M059J (cell line): ENCODE results near the gene SMARCB1. TPM values are rescaled to one million over a fixed set of nuclear protein-coding genes. Genes with fewer than 3 reads are reported as not detected.
A peak's percentile ranks its signal among the peaks of the same experiment; 100 is the strongest.
"Not testable (repeated sequence)": the region's sequence is repeated elsewhere in the genome, so short reads cannot be mapped to it uniquely, and the experiment has no call there.

Experiments
- DNase-seq: peaks from one replicate; pipeline ENCODE4 v3.0.0-alpha.2; 2012; ENCODE audit warnings: low read depth
- total RNA-seq: library from RNA; depleted of rRNA; stranded (reverse); fragments of >200 nt; shearing (Covaris generic); gene quantifications from 2 replicates; pipeline ENCODE4 v1.2.3, GENCODE V29; 2014

SMARCB1 gene
- total RNA-seq, 1 experiment from 2014 or later: 54.0 TPM

- DNase-seq: no peak
These were observed 59.3 kb downstream of the SMARCB1 start for GRCh38 chr22:23846081-23846469.

- no peak for DNase-seq
These were observed 60.6 kb downstream of the SMARCB1 start for GRCh38 chr22:23847310-23847920.

- DNase-seq: no peak
These were observed 61.5 kb downstream of the SMARCB1 start for GRCh38 chr22:23847991-23848864.

- peak; percentile 61 for DNase-seq
These were observed 62.5 kb downstream of the SMARCB1 start for GRCh38 chr22:23849009-23850006.

- no peak for DNase-seq
These were observed 63.4 kb downstream of the SMARCB1 start for GRCh38 chr22:23850136-23850611.

GRCh38 chr22:23856721-23857605 lies 70.2 kb downstream of the SMARCB1 start:
- DNase-seq: peak; percentile 97

- DNase-seq: peak; percentile 95
These were observed 71.1 kb downstream of the SMARCB1 start, which contains the start of gene SLC2A11 for GRCh38 chr22:23857606-23858483. TSS of gene SLC2A11 (plus strand) at chr22:23857875. CDS start at chr22:23858000, 125 bp downstream.

GRCh38 chr22:23858484-23858815 lies 71.7 kb downstream of the SMARCB1 start:
- no peak for DNase-seq

- DNase-seq: no peak
These were observed 72.4 kb downstream of the SMARCB1 start for GRCh38 chr22:23859201-23859600.

- DNase-seq: not testable (repeated sequence)
These were observed 73.4 kb downstream of the SMARCB1 start for GRCh38 chr22:23860187-23860586.

GRCh38 chr22:23862103-23862502 lies 75.3 kb downstream of the SMARCB1 start:
- peak; percentile 37 for DNase-seq

- DNase-seq: not testable (repeated sequence)
These were observed 77.9 kb downstream of the SMARCB1 start for GRCh38 chr22:23864499-23865154.

GRCh38 chr22:23868580-23868979 lies 81.8 kb downstream of the SMARCB1 start:
- no peak for DNase-seq

GRCh38 chr22:23874871-23875270 lies 88.1 kb downstream of the SMARCB1 start:
- no peak for DNase-seq

- no peak for DNase-seq
These were observed 89.0 kb downstream of the SMARCB1 start for GRCh38 chr22:23875801-23876200.

- no peak for DNase-seq
These were observed 90.8 kb downstream of the SMARCB1 start for GRCh38 chr22:23877566-23877965.

- no peak for DNase-seq
These were observed 91.5 kb downstream of the SMARCB1 start for GRCh38 chr22:23878219-23878618.

- no peak for DNase-seq
These were observed 95.6 kb downstream of the SMARCB1 start for GRCh38 chr22:23882370-23882769.

- no peak for DNase-seq
These were observed 96.9 kb downstream of the SMARCB1 start for GRCh38 chr22:23883658-23884057.
